BE2C (cell line): Measurements from ENCODE around the gene SMIM29.
A peak's percentile ranks its signal among the peaks of the same experiment; 100 is the strongest.

Experiments used
- DNase-seq: peaks from one replicate; pipeline ENCODE4 v3.0.0-alpha.2; 2020
- H3K27me3 ChIP-seq: fragments of 250-450 bp; sonication (Bioruptor Pico); 2 replicates; pipeline ENCODE4 v1.5.1; 2020; ENCODE audit warnings: mild to moderate bottlenecking
- H3K36me3 ChIP-seq: fragments of 250-450 bp; sonication (Bioruptor Pico); 2 replicates; pipeline ENCODE4 v1.5.1; 2020; ENCODE audit warnings: mild to moderate bottlenecking
- H3K4me1 ChIP-seq: fragments of 250-450 bp; sonication (Bioruptor Pico); 2 replicates; pipeline ENCODE4 v1.5.1; 2020
- H3K4me3 ChIP-seq: 2 replicates; pipeline ENCODE4 v1.5.1; 2011; ENCODE audit warnings: low read depth, low read length
- H3K9me3 ChIP-seq: fragments of 250-450 bp; sonication (Bioruptor Pico); 2 replicates; pipeline ENCODE4 v1.5.1; 2020
- CTCF ChIP-seq: IDR thresholded peaks from 2 replicates; pipeline ENCODE4 v1.5.1; 2012; ENCODE audit warnings: mild to moderate bottlenecking, low read depth, low read length

SMIM29 gene

GRCh38 chr6:34206726-34207125 is 42.1 kb downstream of the SMIM29 start:
- no peak for TF ChIP-seq CTCF
- H3K4me1 ChIP-seq = no peaks in the 10 kb centered on the region
- no peaks in the 10 kb centered on the region for H3K9me3 ChIP-seq
- DNase-seq = no peak
- no peak overlapping the region for H3K4me3 ChIP-seq
- H3K36me3 ChIP-seq = no peaks in the 10 kb centered on the region
- no peaks in the 10 kb centered on the region for H3K27me3 ChIP-seq

GRCh38 chr6:34205916-34206315 is 42.9 kb downstream of the SMIM29 start:
- H3K4me1 ChIP-seq = no peaks in the 10 kb centered on the region
- H3K27me3 ChIP-seq = no peaks in the 10 kb centered on the region
- H3K4me3 ChIP-seq = no peak overlapping the region
- no peak for DNase-seq
- H3K9me3 ChIP-seq = no peaks in the 10 kb centered on the region
- TF ChIP-seq CTCF = no peak
- no peaks in the 10 kb centered on the region for H3K36me3 ChIP-seq

- Histone ChIP-seq H3K36me3 (no peaks in the 10 kb centered on the region), H3K4me3 (no peak overlapping the region), H3K4me1 (no peaks in the 10 kb centered on the region), H3K9me3 (no peaks in the 10 kb centered on the region), H3K27me3 (no peaks in the 10 kb centered on the region)
- no peak for TF ChIP-seq CTCF
- DNase-seq = no peak
Observed at GRCh38 chr6:34205466-34205865, 43.3 kb downstream of the SMIM29 start.

GRCh38 chr6:34204693-34205092 is 44.1 kb downstream of the SMIM29 start:
- no peak overlapping the region for H3K4me3 ChIP-seq
- no peak for TF ChIP-seq CTCF
- no peaks in the 10 kb centered on the region for H3K27me3 ChIP-seq
- no peaks in the 10 kb centered on the region for H3K36me3 ChIP-seq
- DNase-seq = no peak
- H3K9me3 ChIP-seq = no peaks in the 10 kb centered on the region
- H3K4me1 ChIP-seq = no peaks in the 10 kb centered on the region

GRCh38 chr6:34202329-34203201 is 46.2 kb downstream of the SMIM29 start:
- no peaks in the 10 kb centered on the region for H3K36me3 ChIP-seq
- no peaks in the 10 kb centered on the region for H3K27me3 ChIP-seq
- no peaks in the 10 kb centered on the region for H3K9me3 ChIP-seq
- DNase-seq = peak; percentile 31
- no peak overlapping the region for H3K4me3 ChIP-seq
- no peak for TF ChIP-seq CTCF
- H3K4me1 ChIP-seq = no peaks in the 10 kb centered on the region

GRCh38 chr6:34201455-34202107 is 47.2 kb downstream of the SMIM29 start:
- Histone ChIP-seq H3K36me3 (no peaks in the 10 kb centered on the region), H3K4me1 (no peaks in the 10 kb centered on the region), H3K9me3 (no peaks in the 10 kb centered on the region), H3K27me3 (no peaks in the 10 kb centered on the region), H3K4me3 (no peak overlapping the region)
- no peak for TF ChIP-seq CTCF
- DNase-seq = no peak
